ENCODE measurements around the gene MYO18B.

- TF ChIP-seq CTCF (IDR thresholded peaks at IDR 0.05; ENCODE audit: extremely low read depth in 1 of 2, insufficient read depth in 1 of 2, low read depth in 1 of 2, low read length in 2 of 2) (no peak), EZH2 (IDR thresholded peaks at IDR 0.05; ENCODE audit: borderline replicate concordance, low read depth, low read length, severe bottlenecking) (no peak)
Observed at GRCh38 chr22:25781801-25782200, 39.8 kb downstream of the MYO18B start.

Data from endothelial cell of umbilical vein (primary cell).